WTC11 (cell line): ENCODE data around the gene WDR64. TPM values are rescaled to one million over a fixed set of nuclear protein-coding genes. Genes with fewer than 3 reads are reported as not detected.
"Not testable (repeated sequence)": the region's sequence is repeated elsewhere in the genome, so short reads cannot be mapped to it uniquely, and the experiment has no call there.

Source experiments
- ATAC-seq: fragments of 200-7000 bp; cut with Tn5 transposase; 2 replicates; pipeline ENCODE4 v1.10.0; 2021; ENCODE audit warnings: mild to moderate bottlenecking, moderate library complexity
- CTCF ChIA-PET: fragments of 300-600 bp; sonication (Branson Sonifier 250); formaldehyde crosslinking; loops from one replicate; lab custom pipeline; 2021; ENCODE audit warnings: antibody characterized with exemption; lab: Charles Lee
- POLR2A ChIA-PET: fragments of 350-600 bp; sonication (Branson Sonifier 250); formaldehyde crosslinking; loops from one replicate; lab custom pipeline; 2021; ENCODE audit warnings: antibody characterized with exemption; lab: Charles Lee
- DNase-seq: peaks from one replicate; pipeline ENCODE4 v3.0.0; 2021; ENCODE audit warnings: low spot score
- H3K27ac Mint-ChIP-seq: 2 replicates; pipeline ENCODE4 v1.8.0; 2021; ENCODE audit warnings: mixed read lengths
- H3K27me3 Mint-ChIP-seq: 2 replicates; pipeline ENCODE4 v1.8.0; 2021; ENCODE audit warnings: low read depth, mild to moderate bottlenecking, moderate library complexity, mixed read lengths
- H3K36me3 Mint-ChIP-seq: 2 replicates; pipeline ENCODE4 v1.8.0; 2021; ENCODE audit warnings: mixed read lengths
- H3K4me1 Mint-ChIP-seq: 2 replicates; pipeline ENCODE4 v1.8.0; 2022; ENCODE audit warnings: mixed read lengths
- H3K4me3 Mint-ChIP-seq: 2 replicates; pipeline ENCODE4 v1.8.0; 2021; ENCODE audit warnings: mild to moderate bottlenecking, moderate library complexity, mixed read lengths
- H3K9me3 Mint-ChIP-seq: 2 replicates; pipeline ENCODE4 v1.8.0; 2021; ENCODE audit warnings: mixed read lengths
- ATF2 ChIP-seq: sonication (generic); formaldehyde crosslinking; IDR thresholded peaks from 2 replicates; pipeline ENCODE4 v1.8.1; 2022; ENCODE audit warnings: low read depth, missing genetic modification reagents, borderline replicate concordance
- CREB1 ChIP-seq: sonication (generic); formaldehyde crosslinking; IDR thresholded peaks from 2 replicates; pipeline ENCODE4 v1.8.0; 2023; ENCODE audit warnings: mild to moderate bottlenecking, missing genetic modification reagents
- E2F4 ChIP-seq: sonication (generic); formaldehyde crosslinking; IDR thresholded peaks from 2 replicates; pipeline ENCODE4 v1.8.1; 2022; ENCODE audit warnings: low read depth, mild to moderate bottlenecking, moderate library complexity, missing genetic modification reagents, borderline replicate concordance
- FOXJ3 ChIP-seq: sonication (generic); formaldehyde crosslinking; IDR thresholded peaks from 2 replicates; pipeline ENCODE4 v1.9.0; 2021; ENCODE audit warnings: missing genetic modification reagents, mild to moderate bottlenecking, borderline replicate concordance
- GABPB1 ChIP-seq: sonication (generic); formaldehyde crosslinking; IDR thresholded peaks from 2 replicates; pipeline ENCODE4 v1.8.1; 2023; ENCODE audit warnings: mild to moderate bottlenecking, missing genetic modification reagents
- MAX ChIP-seq: sonication (generic); formaldehyde crosslinking; IDR thresholded peaks from 2 replicates; pipeline ENCODE4 v1.8.0; 2022; ENCODE audit warnings: mild to moderate bottlenecking, missing genetic modification reagents
- NFYB ChIP-seq: sonication (generic); formaldehyde crosslinking; conservative IDR thresholded peaks from 2 replicates; pipeline ENCODE4 v1.8.0; 2022; ENCODE audit warnings: low read depth, missing genetic modification reagents
- TCF7 ChIP-seq: sonication (generic); formaldehyde crosslinking; IDR thresholded peaks from 2 replicates; pipeline ENCODE4 v1.8.0; 2022; ENCODE audit warnings: mild to moderate bottlenecking, low read depth, missing genetic modification reagents, moderate library complexity
- USF1 ChIP-seq: sonication (generic); formaldehyde crosslinking; IDR thresholded peaks from 2 replicates; pipeline ENCODE4 v1.8.0; 2022; ENCODE audit warnings: mild to moderate bottlenecking, missing genetic modification reagents
- ZNF121 ChIP-seq: sonication (generic); formaldehyde crosslinking; IDR thresholded peaks from 2 replicates; pipeline ENCODE4 v1.8.0; 2023; ENCODE audit warnings: missing genetic modification reagents
- ZNF232 ChIP-seq: sonication (generic); formaldehyde crosslinking; IDR thresholded peaks from 2 replicates; pipeline ENCODE4 v1.8.0; 2022; ENCODE audit warnings: mild to moderate bottlenecking, missing genetic modification reagents
- ZNF671 ChIP-seq: fragments of 250-450 bp; sonication (Bioruptor Pico); IDR thresholded peaks from 2 replicates; pipeline ENCODE4 v1.8.0; 2021; ENCODE audit warnings: mild to moderate bottlenecking
- total RNA-seq: library from RNA; stranded (reverse); gene quantifications from 3 replicates; pipeline ENCODE4 v1.2.3, GENCODE V29; 2021
- TF ChIP-seq, protein P1 (sequence below): sonication (generic); formaldehyde crosslinking; IDR thresholded peaks from 2 replicates; pipeline ENCODE4 v1.8.0; 2022; ENCODE audit warnings: mild to moderate bottlenecking, missing genetic modification reagents
- TF ChIP-seq, protein P2 (sequence below): sonication (generic); formaldehyde crosslinking; IDR thresholded peaks from 2 replicates; pipeline ENCODE4 v1.8.1; 2023; ENCODE audit warnings: mild to moderate bottlenecking, missing genetic modification reagents, borderline replicate concordance
- TF ChIP-seq, protein P3 (sequence below): sonication (generic); formaldehyde crosslinking; IDR thresholded peaks from 2 replicates; pipeline ENCODE4 v1.8.1; 2023; ENCODE audit warnings: mild to moderate bottlenecking, moderate library complexity, missing genetic modification reagents
- TF ChIP-seq, protein P4 (sequence below): sonication (generic); formaldehyde crosslinking; IDR thresholded peaks from 2 replicates; pipeline ENCODE4 v1.8.1; 2023; ENCODE audit warnings: mild to moderate bottlenecking, missing genetic modification reagents

WDR64 gene
- total RNA-seq, 1 experiment from 2014 or later: not detected

- DNase-seq (no peak), ATAC-seq (no peak)
- Mint-ChIP-seq H3K36me3 (no peaks in the 10 kb centered on the region), H3K4me1 (peaks cover 6% of the 10 kb centered on the region), H3K27ac (no peak overlapping the region), H3K4me3 (no peak overlapping the region), H3K9me3 (no peaks in the 10 kb centered on the region), H3K27me3 (no peaks in the 10 kb centered on the region)
- TF ChIP-seq, protein P1, sequence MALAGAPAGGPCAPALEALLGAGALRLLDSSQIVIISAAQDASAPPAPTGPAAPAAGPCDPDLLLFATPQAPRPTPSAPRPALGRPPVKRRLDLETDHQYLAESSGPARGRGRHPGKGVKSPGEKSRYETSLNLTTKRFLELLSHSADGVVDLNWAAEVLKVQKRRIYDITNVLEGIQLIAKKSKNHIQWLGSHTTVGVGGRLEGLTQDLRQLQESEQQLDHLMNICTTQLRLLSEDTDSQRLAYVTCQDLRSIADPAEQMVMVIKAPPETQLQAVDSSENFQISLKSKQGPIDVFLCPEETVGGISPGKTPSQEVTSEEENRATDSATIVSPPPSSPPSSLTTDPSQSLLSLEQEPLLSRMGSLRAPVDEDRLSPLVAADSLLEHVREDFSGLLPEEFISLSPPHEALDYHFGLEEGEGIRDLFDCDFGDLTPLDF (CRISPR knock-in tag): no peak
- TF ChIP-seq ZNF121 (CRISPR knock-in tag) (no peak), FOXJ3 (CRISPR knock-in tag) (no peak), E2F4 (no peak), GABPB1 (no peak), ZNF671 (no peak), NFYB (CRISPR knock-in tag) (no peak), CREB1 (no peak), ZNF232 (CRISPR knock-in tag) (no peak), TCF7 (CRISPR knock-in tag) (no peak), USF1 (CRISPR knock-in tag) (no peak), ATF2 (no peak), MAX (no peak)
- TF ChIP-seq, protein P2, sequence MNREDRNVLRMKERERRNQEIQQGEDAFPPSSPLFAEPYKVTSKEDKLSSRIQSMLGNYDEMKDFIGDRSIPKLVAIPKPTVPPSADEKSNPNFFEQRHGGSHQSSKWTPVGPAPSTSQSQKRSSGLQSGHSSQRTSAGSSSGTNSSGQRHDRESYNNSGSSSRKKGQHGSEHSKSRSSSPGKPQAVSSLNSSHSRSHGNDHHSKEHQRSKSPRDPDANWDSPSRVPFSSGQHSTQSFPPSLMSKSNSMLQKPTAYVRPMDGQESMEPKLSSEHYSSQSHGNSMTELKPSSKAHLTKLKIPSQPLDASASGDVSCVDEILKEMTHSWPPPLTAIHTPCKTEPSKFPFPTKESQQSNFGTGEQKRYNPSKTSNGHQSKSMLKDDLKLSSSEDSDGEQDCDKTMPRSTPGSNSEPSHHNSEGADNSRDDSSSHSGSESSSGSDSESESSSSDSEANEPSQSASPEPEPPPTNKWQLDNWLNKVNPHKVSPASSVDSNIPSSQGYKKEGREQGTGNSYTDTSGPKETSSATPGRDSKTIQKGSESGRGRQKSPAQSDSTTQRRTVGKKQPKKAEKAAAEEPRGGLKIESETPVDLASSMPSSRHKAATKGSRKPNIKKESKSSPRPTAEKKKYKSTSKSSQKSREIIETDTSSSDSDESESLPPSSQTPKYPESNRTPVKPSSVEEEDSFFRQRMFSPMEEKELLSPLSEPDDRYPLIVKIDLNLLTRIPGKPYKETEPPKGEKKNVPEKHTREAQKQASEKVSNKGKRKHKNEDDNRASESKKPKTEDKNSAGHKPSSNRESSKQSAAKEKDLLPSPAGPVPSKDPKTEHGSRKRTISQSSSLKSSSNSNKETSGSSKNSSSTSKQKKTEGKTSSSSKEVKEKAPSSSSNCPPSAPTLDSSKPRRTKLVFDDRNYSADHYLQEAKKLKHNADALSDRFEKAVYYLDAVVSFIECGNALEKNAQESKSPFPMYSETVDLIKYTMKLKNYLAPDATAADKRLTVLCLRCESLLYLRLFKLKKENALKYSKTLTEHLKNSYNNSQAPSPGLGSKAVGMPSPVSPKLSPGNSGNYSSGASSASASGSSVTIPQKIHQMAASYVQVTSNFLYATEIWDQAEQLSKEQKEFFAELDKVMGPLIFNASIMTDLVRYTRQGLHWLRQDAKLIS (CRISPR knock-in tag): no peak
- TF ChIP-seq, protein P3, sequence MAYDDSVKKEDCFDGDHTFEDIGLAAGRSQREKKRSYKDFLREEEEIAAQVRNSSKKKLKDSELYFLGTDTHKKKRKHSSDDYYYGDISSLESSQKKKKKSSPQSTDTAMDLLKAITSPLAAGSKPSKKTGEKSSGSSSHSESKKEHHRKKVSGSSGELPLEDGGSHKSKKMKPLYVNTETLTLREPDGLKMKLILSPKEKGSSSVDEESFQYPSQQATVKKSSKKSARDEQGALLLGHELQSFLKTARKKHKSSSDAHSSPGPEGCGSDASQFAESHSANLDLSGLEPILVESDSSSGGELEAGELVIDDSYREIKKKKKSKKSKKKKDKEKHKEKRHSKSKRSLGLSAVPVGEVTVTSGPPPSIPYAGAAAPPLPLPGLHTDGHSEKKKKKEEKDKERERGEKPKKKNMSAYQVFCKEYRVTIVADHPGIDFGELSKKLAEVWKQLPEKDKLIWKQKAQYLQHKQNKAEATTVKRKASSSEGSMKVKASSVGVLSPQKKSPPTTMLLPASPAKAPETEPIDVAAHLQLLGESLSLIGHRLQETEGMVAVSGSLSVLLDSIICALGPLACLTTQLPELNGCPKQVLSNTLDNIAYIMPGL (CRISPR knock-in tag): no peak
- TF ChIP-seq, protein P4, sequence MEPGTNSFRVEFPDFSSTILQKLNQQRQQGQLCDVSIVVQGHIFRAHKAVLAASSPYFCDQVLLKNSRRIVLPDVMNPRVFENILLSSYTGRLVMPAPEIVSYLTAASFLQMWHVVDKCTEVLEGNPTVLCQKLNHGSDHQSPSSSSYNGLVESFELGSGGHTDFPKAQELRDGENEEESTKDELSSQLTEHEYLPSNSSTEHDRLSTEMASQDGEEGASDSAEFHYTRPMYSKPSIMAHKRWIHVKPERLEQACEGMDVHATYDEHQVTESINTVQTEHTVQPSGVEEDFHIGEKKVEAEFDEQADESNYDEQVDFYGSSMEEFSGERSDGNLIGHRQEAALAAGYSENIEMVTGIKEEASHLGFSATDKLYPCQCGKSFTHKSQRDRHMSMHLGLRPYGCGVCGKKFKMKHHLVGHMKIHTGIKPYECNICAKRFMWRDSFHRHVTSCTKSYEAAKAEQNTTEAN: no peak
- ChIA-PET CTCF (no interaction called here), POLR2A (no interaction called here)
These were observed 6.2 kb downstream of the WDR64 start for GRCh38 chr1:241658081-241658793.

DNA sequence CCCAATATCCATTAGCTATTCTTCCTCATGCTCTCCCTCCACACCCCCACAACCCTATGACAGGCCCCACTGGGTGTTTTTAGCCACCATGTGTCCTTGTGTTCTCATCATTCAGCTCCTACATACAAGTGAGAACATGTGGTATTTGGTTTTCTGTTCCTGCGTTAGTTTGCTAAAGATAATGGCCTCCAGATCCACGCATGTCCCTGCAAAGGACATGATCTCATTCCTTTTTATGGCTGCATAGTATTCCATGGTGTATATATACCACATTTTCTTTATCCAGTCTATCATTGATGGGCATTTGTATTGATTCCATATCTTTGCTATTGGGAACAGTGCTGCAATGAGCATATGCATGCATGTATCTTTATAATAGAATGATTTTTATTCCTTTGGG, 6.9 kb downstream of the WDR64 start:
- H3K9me3 Mint-ChIP-seq, POLR2A ChIA-PET, H3K27me3 Mint-ChIP-seq, H3K4me1 Mint-ChIP-seq, CTCF ChIA-PET, ATAC-seq, DNase-seq, H3K4me3 Mint-ChIP-seq, H3K36me3 Mint-ChIP-seq, H3K27ac Mint-ChIP-seq: not testable (repeated sequence)
